Measurements from ENCODE around the gene GINS2. TPM values are rescaled to one million over a fixed set of nuclear protein-coding genes. Genes with fewer than 3 reads are reported as not detected.
A peak's percentile ranks its signal among the peaks of the same experiment; 100 is the strongest.

The GINS2 gene
- total RNA-seq, 1 experiment from 2014 or later = 71.9 TPM

- Histone ChIP-seq H3K27ac (ENCODE audit: low read depth, low read length, poor library complexity, severe bottlenecking) (peak overlapping the region; percentile 7), H3K36me3 (ENCODE audit: insufficient read depth, low read length, poor library complexity, severe bottlenecking) (peaks cover 24% of the 10 kb centered on the region), H3K4me1 (ENCODE audit: insufficient read depth, low read length, poor library complexity, severe bottlenecking) (no peaks in the 10 kb centered on the region), H3K4me3 (ENCODE audit: low read depth, low read length, poor library complexity, severe bottlenecking) (peak overlapping the region; percentile 91), H3K27me3 (replicated peaks; ENCODE audit: insufficient read depth, low read depth, low read length, poor library complexity) (no peaks in the 10 kb centered on the region), H3K9me3 (ENCODE audit: low read depth, low read length, poor library complexity, severe bottlenecking) (no peaks in the 10 kb centered on the region)
- TSS peak; percentile 27 for BruUV-seq (replicated peaks)
- TF ChIP-seq CTCF (conservative IDR thresholded peaks at IDR 0.05; ENCODE audit: low read depth, low read length) (no peak), EZH2 (IDR thresholded peaks at IDR 0.05; ENCODE audit: borderline replicate concordance, low read depth, low read length, poor library complexity, severe bottlenecking) (no peak)
- intact Hi-C loops (cut with micrococcal nuclease; ENCODE audit: unreplicated experiment) = no loop called here
- no peak for DNase-seq (ENCODE audit: low spot score)
- CTCF ChIA-PET = no interaction called here
- POLR2A ChIA-PET (ENCODE audit: low non-redundant PET) = no interaction called here
These were observed 1.7 kb downstream of the GINS2 start for GRCh38 chr16:85686912-85687591.

DNA sequence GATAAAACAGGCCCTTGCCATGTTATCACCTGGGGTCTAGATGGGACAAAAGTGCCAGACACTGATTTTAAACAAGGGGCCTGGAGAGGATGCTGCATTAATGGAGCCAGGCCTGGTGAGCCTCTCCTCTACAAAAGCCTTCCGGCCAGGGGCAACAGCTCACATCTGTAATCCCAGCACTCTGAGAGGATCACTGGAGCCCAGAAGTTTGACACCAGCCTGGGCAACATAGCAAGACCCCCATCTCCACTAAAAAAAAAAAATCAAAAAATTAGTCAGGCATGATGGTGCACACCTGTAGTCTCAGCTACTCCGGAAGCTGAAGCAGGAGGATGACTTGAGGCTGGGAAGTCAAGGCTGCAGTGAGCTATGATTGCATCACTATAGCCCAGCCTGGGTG lies 3.5 kb downstream of the GINS2 start:
- no peak overlapping the region for H3K27ac ChIP-seq (ENCODE audit: low read depth, low read length, poor library complexity, severe bottlenecking)
- H3K36me3 ChIP-seq (ENCODE audit: insufficient read depth, low read length, poor library complexity, severe bottlenecking) = peaks cover 42% of the 10 kb centered on the region
- no peak for DNase-seq (ENCODE audit: low spot score)
- ChIA-PET CTCF (interaction anchor here (0.7 kb wide), 1 partner anchor 62 kb away, joined by 5 read pairs; no protein-coding TSS in a partner anchor), POLR2A (ENCODE audit: low non-redundant PET) (no interaction called here)
- intact Hi-C loops (cut with micrococcal nuclease; ENCODE audit: unreplicated experiment) = no loop called here
- TF ChIP-seq CTCF (conservative IDR thresholded peaks at IDR 0.05; ENCODE audit: low read depth, low read length) = no peak
- no peak for TF ChIP-seq EZH2 (IDR thresholded peaks at IDR 0.05; ENCODE audit: borderline replicate concordance, low read depth, low read length, poor library complexity, severe bottlenecking)
- BruUV-seq (replicated peaks) = no TSS peak
- H3K27me3 ChIP-seq (replicated peaks; ENCODE audit: insufficient read depth, low read depth, low read length, poor library complexity) = no peaks in the 10 kb centered on the region
- H3K4me3 ChIP-seq (ENCODE audit: low read depth, low read length, poor library complexity, severe bottlenecking) = no peak overlapping the region
- no peaks in the 10 kb centered on the region for H3K4me1 ChIP-seq (ENCODE audit: insufficient read depth, low read length, poor library complexity, severe bottlenecking)
- no peaks in the 10 kb centered on the region for H3K9me3 ChIP-seq (ENCODE audit: low read depth, low read length, poor library complexity, severe bottlenecking)

DNA sequence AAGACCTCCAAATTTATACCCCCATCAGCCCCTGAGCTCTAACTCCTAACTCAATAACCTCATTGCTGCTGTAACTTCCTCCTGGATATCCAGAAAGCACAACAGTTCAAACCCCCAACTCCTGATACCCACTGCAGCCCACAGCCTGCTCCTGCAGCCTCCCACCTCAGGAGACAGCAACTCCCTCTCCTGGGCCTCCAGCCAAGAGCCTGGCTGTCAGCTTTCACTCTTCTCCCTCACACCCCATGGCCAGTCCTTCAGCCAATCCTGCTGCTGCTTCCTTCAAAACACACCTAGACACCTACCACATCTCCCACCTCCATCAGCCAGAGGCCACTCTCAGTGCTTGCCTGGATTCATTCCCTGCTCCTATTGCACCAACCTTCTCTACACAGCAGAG lies 5.4 kb downstream of the GINS2 start:
- no peak for TF ChIP-seq CTCF (conservative IDR thresholded peaks at IDR 0.05; ENCODE audit: low read depth, low read length)
- TF ChIP-seq EZH2 (IDR thresholded peaks at IDR 0.05; ENCODE audit: borderline replicate concordance, low read depth, low read length, poor library complexity, severe bottlenecking) = no peak
- Histone ChIP-seq H3K27me3 (replicated peaks; ENCODE audit: insufficient read depth, low read depth, low read length, poor library complexity) (no peaks in the 10 kb centered on the region), H3K4me3 (ENCODE audit: low read depth, low read length, poor library complexity, severe bottlenecking) (no peak overlapping the region), H3K36me3 (ENCODE audit: insufficient read depth, low read length, poor library complexity, severe bottlenecking) (peaks cover 61% of the 10 kb centered on the region), H3K4me1 (ENCODE audit: insufficient read depth, low read length, poor library complexity, severe bottlenecking) (no peaks in the 10 kb centered on the region), H3K27ac (ENCODE audit: low read depth, low read length, poor library complexity, severe bottlenecking) (no peak overlapping the region), H3K9me3 (ENCODE audit: low read depth, low read length, poor library complexity, severe bottlenecking) (no peaks in the 10 kb centered on the region)
- no peak for DNase-seq (ENCODE audit: low spot score)
- ChIA-PET CTCF (interaction anchor here (1.6 kb wide), 1 partner anchor 67 kb away, joined by 3 read pairs; no protein-coding TSS in a partner anchor), POLR2A (ENCODE audit: low non-redundant PET) (no interaction called here)
- intact Hi-C loops (cut with micrococcal nuclease; ENCODE audit: unreplicated experiment) = no loop called here
- BruUV-seq (replicated peaks) = no TSS peak

Measured in A673 (cell line).